ENCODE measurements around the gene FALEC. TPM values are rescaled to one million over a fixed set of nuclear protein-coding genes. Genes with fewer than 3 reads are reported as not detected.

FALEC gene
- total and polyA plus RNA-seq, 2 of the 8 experiments (the other 6 are each of a cell fraction or from before 2014, with no cell fraction given) = not detected

- Histone ChIP-seq H2BK120ac (replicated peaks; ENCODE audit: low read depth, low read length) (no peak overlapping the region), H2AFZ (ENCODE audit: low read length) (no peak overlapping the region), H3K23ac (ENCODE audit: insufficient read length) (no peak overlapping the region), H3K79me2 (ENCODE audit: control insufficient read depth in 1 of 2, insufficient read depth in 2 of 2, low read length in 2 of 2) (no peaks in the 10 kb centered on the region), H3K27ac (ENCODE audit: low read depth, low read length) (no peak overlapping the region), H3K56ac (replicated peaks; ENCODE audit: insufficient read length, low read depth, low read length) (no peak overlapping the region), H3K4me1 (replicated peaks in 1 of 4; ENCODE audit: control insufficient read depth in 3 of 4, insufficient read depth in 4 of 4, low read length in 3 of 4) (peaks cover 0 to 4% (median 3%) of the 10 kb centered on the region in 4 experiments; a peak in 5 of 7 replicates), H3K14ac (ENCODE audit: insufficient read length) (no peak overlapping the region), H3K79me1 (ENCODE audit: low read depth, low read length) (no peaks in the 10 kb centered on the region), H2AK5ac (ENCODE audit: low read depth, low read length) (no peak overlapping the region), H3K4me3 (ENCODE audit: extremely low read depth in 1 of 4, insufficient read depth in 2 of 4, low read depth in 3 of 4, low read length in 4 of 4) (no peak overlapping the region), H3K27me3 (replicated peaks in 1 of 4; ENCODE audit: control insufficient read depth in 3 of 4, extremely low read depth in 1 of 4, insufficient read depth in 3 of 4, low read length in 3 of 4) (no peaks in the 10 kb centered on the region; a peak in 1 of 7 replicates), H3K9me3 (ENCODE audit: insufficient read depth in 2 of 2, low read depth in 1 of 2, low read length in 1 of 2) (no peaks in the 10 kb centered on the region), H3K4me2 (ENCODE audit: insufficient read depth in 1 of 2, low read depth in 2 of 2, low read length in 2 of 2) (no peak overlapping the region), H4K5ac (ENCODE audit: insufficient read length, low read depth, low read length) (no peak overlapping the region), H2BK20ac (ENCODE audit: low read length) (no peak overlapping the region), H3K23me2 (ENCODE audit: low read depth, low read length) (peaks cover 5% of the 10 kb centered on the region), H2BK5ac (ENCODE audit: low read depth, low read length) (no peak overlapping the region), H4K20me1 (replicated peaks in 1 of 2; ENCODE audit: control insufficient read depth in 1 of 2, insufficient read depth in 2 of 2, low read length in 2 of 2) (no peaks in the 10 kb centered on the region), H2BK12ac (ENCODE audit: low read depth, low read length) (no peak overlapping the region), H3K36me3 (ENCODE audit: control insufficient read depth in 2 of 4, insufficient read depth in 4 of 4, low read length in 3 of 4) (no peaks in the 10 kb centered on the region), H3K9ac (replicated peaks in 1 of 4; ENCODE audit: extremely low read depth in 1 of 4, low read depth in 3 of 4, low read length in 3 of 4) (no peak overlapping the region), H3K4ac (replicated peaks; ENCODE audit: insufficient read length, low read depth, low read length) (no peak overlapping the region), H4K8ac (ENCODE audit: extremely low read depth, insufficient read depth, low read length) (no peak overlapping the region), H3K18ac (ENCODE audit: extremely low read depth, low read length) (no peak overlapping the region), H2BK15ac (ENCODE audit: low read length) (no peak overlapping the region), H4K91ac (replicated peaks; ENCODE audit: insufficient read length, low read length) (no peak overlapping the region)
- no peak for FAIRE-seq
- TF ChIP-seq YY1 (IDR thresholded peaks at IDR 0.05; ENCODE audit: low read depth, low read length) = no peak
- no peak for TF ChIP-seq ZNF274 (IDR thresholded peaks at IDR 0.05; ENCODE audit: borderline replicate concordance, extremely low read depth, low read length)
- no peak for TF ChIP-seq TCF12 (IDR thresholded peaks at IDR 0.05; ENCODE audit: low read depth, low read length)
- no peak for TF ChIP-seq FOSL1 (IDR thresholded peaks at IDR 0.05; ENCODE audit: insufficient read depth, low read depth, low read length)
- no peak for TF ChIP-seq EP300 (IDR thresholded peaks at IDR 0.05; ENCODE audit: borderline replicate concordance in 1 of 2, low read depth in 2 of 2, low read length in 2 of 2)
- TF ChIP-seq SIX5 (IDR thresholded peaks at IDR 0.05; ENCODE audit: low read depth, low read length) = no peak
- no peak for TF ChIP-seq SP4 (IDR thresholded peaks at IDR 0.05; ENCODE audit: low read length)
- TF ChIP-seq RXRA (IDR thresholded peaks at IDR 0.05; ENCODE audit: insufficient read depth, low read depth, low read length) = no peak
- no peak for TF ChIP-seq TEAD4 (IDR thresholded peaks at IDR 0.05; ENCODE audit: low read depth, low read length)
- no peak for TF ChIP-seq JUN (IDR thresholded peaks at IDR 0.05; ENCODE audit: low read depth, low read length)
- ChIA-PET POLR2A (ENCODE audit: partially characterized antibody) (interaction anchor here (0.6 to 1.7 kb wide), 3 partner anchors 15 to 144 kb away, joined by 4 read pairs; no protein-coding TSS in a partner anchor), CTCF (ENCODE audit: partially characterized antibody) (interaction anchor here (22.4 kb wide), 1 partner anchor 19 kb away, joined by 253 read pairs; no protein-coding TSS in a partner anchor)
- no peak for DNase-seq (ENCODE audit: low read depth in 1 of 2, low spot score in 2 of 2)
- 92% methylated on average over 7 of the region's 7 CpGs; no CpG with 5 or more reads in 1 of the 2 experiments for WGBS, 2 experiments (ENCODE audit: extremely low coverage in 1 of 2, insufficient coverage in 1 of 2, insufficient read length in 1 of 2, insufficient replicate concordance in 2 of 2, low coverage in 1 of 2, low lambda C conversion rate in 2 of 2, missing lambda C conversion rate in 1 of 2)
Measured at GRCh38 chr1:150513351-150513791, 2.2 kb upstream of the FALEC start.
